Ovary (tissue), 9 donors: ENCODE results near the gene TRANK1. TPM values are rescaled to one million over a fixed set of nuclear protein-coding genes. Genes with fewer than 3 reads are reported as not detected.

ENCODE experiments used
- DNase-seq, 5 donors: peaks; one replicate each; pipeline ENCODE4 v3.0.0-alpha.2; 2019 to 2020
- H3K27ac ChIP-seq, 2 donors: fragments of 200-600 bp; one replicate each; pipeline versions ENCODE4 v1.5.1 to v1.8.0; 2019 to 2022
- H3K27me3 ChIP-seq: fragments of 200-600 bp; one replicate; pipeline ENCODE4 v1.8.0; 2022
- H3K36me3 ChIP-seq: fragments of 200-600 bp; sonication (generic); one replicate; pipeline ENCODE4 v1.5.1; 2019
- H3K4me1 ChIP-seq: one replicate; pipeline ENCODE4 v1.8.1; 2013; ENCODE audit warnings: mild to moderate bottlenecking, moderate library complexity; ENCODE audit not compliant: insufficient read depth
- H3K4me3 ChIP-seq: fragments of 200-600 bp; sonication (generic); one replicate; pipeline ENCODE4 v1.5.1; 2017
- H3K9me3 ChIP-seq, 2 donors: fragments of 200-600 bp in 1 of 2; sonication (generic) in 1 of 2; one replicate each; pipeline versions ENCODE4 v1.5.1 to v1.8.1; 2013 to 2019; ENCODE audit warnings: mild to moderate bottlenecking in 1 of 2, moderate library complexity in 1 of 2
- CTCF ChIP-seq, 3 donors: fragments of 450-650 bp in 2 of 3; fragments of 200-600 bp in 1 of 3; IDR thresholded peaks; one replicate each; pipeline versions ENCODE4 v1.5.1 to v1.8.0; 2016 to 2022; ENCODE audit warnings: antibody characterized with exemption in 3 of 3, mild to moderate bottlenecking in 1 of 3
- EP300 ChIP-seq: sonication (generic); formaldehyde crosslinking; IDR thresholded peaks from one replicate; pipeline ENCODE4 v1.6.1; 2017; ENCODE audit warnings: antibody characterized with exemption
- POLR2A ChIP-seq: fragments of 450-650 bp; IDR thresholded peaks from one replicate; pipeline ENCODE4 v1.6.1; 2017; ENCODE audit warnings: antibody characterized with exemption, mild to moderate bottlenecking, moderate library complexity
- WGBS, 3 donors: extraction: QIAGEN DNeasy Blood & Tissue Kit in 1 of 3; methylation state at CpG; one replicate each; pipeline versions ENCODE4 v1.1.5 to v1.1.7; 2013 to 2017; 5-methylcytosine and 5-hydroxymethylcytosine counted together
- intact Hi-C, 4 donors: fragments of 100-400 bp; cut with DNase I; formaldehyde crosslinking; loops; one replicate each; pipeline versions ENCODE4 v1.11.0 to v1.15.1; 2022 to 2023
- polyA plus RNA-seq, 2 donors: library from polyadenylated mRNA; stranded (reverse); fragments of 200-250 nt in 1 of 2; fragments of 350-450 nt in 1 of 2; fragmentation: Illumina TruSeq in 1 of 2; extraction: RNeasy Lipid Tissue Mini Kit (QIAGEN cat#74804) in 1 of 2; gene quantifications; one replicate each; pipeline ENCODE4 v1.2.3, GENCODE V29; 2013 to 2014
- total RNA-seq, 7 donors: library from RNA; depleted of rRNA in 2 of 7; stranded (reverse); fragments of >200 nt in 2 of 7; fragmentation: NEBNext Ultra II Directional in 3 of 7; extraction: Animal tissue kit (Norgen Biotek cat#: 25700) in 3 of 7; gene quantifications; one replicate each; pipeline versions ENCODE4 v1.1.0 to v1.2.4, GENCODE V29; 2016 to 2023
- donor health status: DM: no; HTN: no; CAD: no; lungs with moderate emphysema.
- donor health status: DM: no; HTN: no; CAD: no.
- donor health status: Bipolar disorder and iron deficiency.
- donor health status: DM: yes; HTN: yes; CAD: no.
- donor health status: DM: no; HTN: no; CAD: no.
- donor health status: DM: yes; HTN: yes; CAD: no.

The TRANK1 gene
- total and polyA plus RNA-seq, 9 donors, result 10.7 to 42.4 (median 24.6) TPM

- intact Hi-C loops, result no loop called here
- Histone ChIP-seq H3K27ac (no peak overlapping the region), H3K4me1 (peaks cover 7% of the 10 kb centered on the region), H3K4me3 (no peak overlapping the region), H3K36me3 (no peaks in the 10 kb centered on the region), H3K9me3 (no peaks in the 10 kb centered on the region), H3K27me3 (no peaks in the 10 kb centered on the region)
- no peak for TF ChIP-seq CTCF (IDR thresholded peaks at IDR 0.05)
- TF ChIP-seq POLR2A, result no peak
- TF ChIP-seq EP300, result no peak
- WGBS, 3 donors, result 89 to 98% (median 91%) methylated on average over 1 of the region's 1 CpG
- DNase-seq, result no peak
Observed at GRCh38 chr3:36909666-36910065, 35.2 kb downstream of the TRANK1 start.

GRCh38 chr3:36909181-36909580 lies 35.7 kb downstream of the TRANK1 start:
- intact Hi-C loops, result no loop called here
- Histone ChIP-seq H3K4me1 (peaks cover 7% of the 10 kb centered on the region), H3K27ac (no peak overlapping the region), H3K4me3 (no peak overlapping the region), H3K27me3 (no peaks in the 10 kb centered on the region), H3K36me3 (no peaks in the 10 kb centered on the region), H3K9me3 (no peaks in the 10 kb centered on the region)
- DNase-seq, result no peak
- no peak for TF ChIP-seq EP300
- no peak for TF ChIP-seq POLR2A
- no peak for TF ChIP-seq CTCF (IDR thresholded peaks at IDR 0.05)
- 96% methylated on average over 2 of the region's 2 CpGs for WGBS, 3 donors

- DNase-seq, result no peak
- no peaks in the 10 kb centered on the region for H3K9me3 ChIP-seq
- peak overlapping the region; percentile 62 to 70 for H3K27ac ChIP-seq
- H3K36me3 ChIP-seq, result no peaks in the 10 kb centered on the region
- WGBS, 3 donors, result 85 to 93% (median 88%) methylated on average over 1 of the region's 1 CpG
- intact Hi-C loops, result no loop called here
- H3K4me1 ChIP-seq, result peaks cover 7% of the 10 kb centered on the region
- TF ChIP-seq CTCF (IDR thresholded peaks at IDR 0.05) (no peak), POLR2A (no peak), EP300 (no peak)
- no peaks in the 10 kb centered on the region for H3K27me3 ChIP-seq
- peak overlapping the region; percentile 43 for H3K4me3 ChIP-seq
Observed at GRCh38 chr3:36908647-36909180, 36.1 kb downstream of the TRANK1 start.

GRCh38 chr3:36907911-36908646 lies 36.8 kb downstream of the TRANK1 start:
- peaks cover 7% of the 10 kb centered on the region for H3K4me1 ChIP-seq
- peak; percentile 31 to 52 (median 46) for DNase-seq
- 1 to 11% (median 2%) methylated on average over 15 of the region's 15 CpGs for WGBS, 3 donors
- no peaks in the 10 kb centered on the region for H3K27me3 ChIP-seq
- H3K4me3 ChIP-seq, result peak overlapping the region; percentile 43
- peak overlapping the region; percentile 62 to 70 for H3K27ac ChIP-seq
- no peak for TF ChIP-seq POLR2A
- TF ChIP-seq CTCF (IDR thresholded peaks at IDR 0.05), result no peak
- TF ChIP-seq EP300, result no peak
- H3K9me3 ChIP-seq, result no peaks in the 10 kb centered on the region
- H3K36me3 ChIP-seq, result no peaks in the 10 kb centered on the region
- intact Hi-C loops, result no loop called here
